HG03571 (cell line): Measurements from ENCODE around the gene SERPINB1.

ENCODE experiments used
- ATAC-seq: cut with Tn5 transposase; IDR thresholded peaks from one replicate; pipeline ENCODE4 v1.9.1; 2021; ENCODE audit not compliant: unreplicated experiment

Gene SERPINB1

DNA sequence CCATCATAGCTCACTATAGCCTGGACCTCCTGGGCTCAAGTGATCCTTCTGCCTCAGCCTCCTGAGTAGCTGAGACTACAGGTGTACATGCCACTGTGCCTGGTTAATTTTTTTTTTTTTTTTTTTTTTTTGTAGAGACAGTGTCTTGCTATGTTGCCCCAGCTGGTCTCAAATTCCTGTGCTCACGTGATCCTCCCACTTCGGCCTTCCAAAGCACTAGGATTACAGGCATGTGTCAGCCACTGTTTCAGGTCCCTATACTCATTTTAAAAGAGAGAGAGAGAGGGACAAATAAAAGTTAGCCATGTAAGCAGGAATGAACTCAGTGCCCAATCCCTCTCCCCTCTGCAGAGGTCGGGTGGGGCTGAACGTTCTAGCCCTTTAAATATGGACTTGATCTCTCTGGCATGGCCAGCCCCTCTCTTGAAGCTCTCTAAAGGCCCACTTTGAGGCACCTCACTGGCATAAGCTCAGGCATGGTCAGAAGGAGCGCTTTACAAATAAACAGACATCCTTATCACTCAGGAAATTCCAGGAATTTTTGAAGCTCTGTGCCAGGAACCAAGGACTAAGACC is 9.0 kb upstream of the SERPINB1 start:
- ATAC-seq: no peak

DNA sequence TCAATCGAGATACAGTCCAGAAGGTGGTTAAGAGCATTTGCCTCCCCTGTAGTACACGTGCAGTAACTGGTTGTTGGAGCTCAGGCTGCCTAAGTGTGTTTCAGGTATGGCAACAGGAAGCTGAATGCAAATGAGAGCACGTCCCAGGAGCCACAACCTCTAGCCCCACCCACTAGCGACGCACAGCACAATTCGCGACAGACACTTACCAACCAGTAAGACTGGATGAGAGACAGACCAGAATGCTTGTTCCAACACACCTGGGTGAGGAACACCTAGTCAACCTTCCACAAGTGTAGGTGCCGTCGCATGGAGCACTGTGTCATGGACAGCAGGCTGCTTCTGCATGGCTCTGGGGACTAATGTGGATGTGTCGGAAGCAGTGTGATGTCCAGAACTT is 7.2 kb upstream of the SERPINB1 start:
- ATAC-seq: no peak

GRCh38 chr6:2845880-2846208 is 4.2 kb upstream of the SERPINB1 start:
- no peak for ATAC-seq

GRCh38 chr6:2844008-2844407 is 2.3 kb upstream of the SERPINB1 start:
- ATAC-seq: no peak

DNA sequence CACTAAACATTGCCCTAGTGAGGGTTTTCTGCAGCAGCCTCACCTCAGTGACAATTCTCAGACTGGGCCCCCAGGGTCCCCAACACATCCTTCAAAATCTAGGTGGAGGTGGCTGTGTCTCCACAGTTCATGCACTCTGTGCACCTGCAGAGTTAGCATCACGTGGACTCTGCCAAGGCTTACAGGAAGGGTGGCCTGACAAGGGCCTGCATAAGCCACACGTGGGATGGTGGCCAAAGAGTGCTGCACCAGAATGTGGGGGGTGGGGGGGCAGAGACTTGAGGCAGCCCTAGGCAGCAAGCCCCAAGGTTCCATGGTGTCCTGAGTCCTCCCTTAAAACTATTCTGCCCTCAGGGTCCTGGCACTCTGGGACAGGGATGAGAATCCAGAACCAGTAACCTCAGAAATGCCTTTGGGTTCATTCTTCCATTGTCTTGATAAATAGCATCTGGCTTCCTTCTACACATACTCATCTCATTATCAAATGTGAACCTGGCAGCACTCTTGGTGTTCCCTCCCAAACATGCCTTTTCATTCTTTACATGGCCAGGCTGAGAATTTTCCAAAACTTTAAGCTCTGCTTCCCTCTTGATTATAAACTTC is 1.6 kb upstream of the SERPINB1 start:
- no peak for ATAC-seq

- ATAC-seq: no peak
Observed at GRCh38 chr6:2842139-2842552, 483 bp upstream of the SERPINB1 start.

GRCh38 chr6:2840749-2841061 is 958 bp downstream of the SERPINB1 start:
- ATAC-seq: no peak

- no peak for ATAC-seq
Observed at GRCh38 chr6:2839982-2840748, 1.5 kb downstream of the SERPINB1 start.

DNA sequence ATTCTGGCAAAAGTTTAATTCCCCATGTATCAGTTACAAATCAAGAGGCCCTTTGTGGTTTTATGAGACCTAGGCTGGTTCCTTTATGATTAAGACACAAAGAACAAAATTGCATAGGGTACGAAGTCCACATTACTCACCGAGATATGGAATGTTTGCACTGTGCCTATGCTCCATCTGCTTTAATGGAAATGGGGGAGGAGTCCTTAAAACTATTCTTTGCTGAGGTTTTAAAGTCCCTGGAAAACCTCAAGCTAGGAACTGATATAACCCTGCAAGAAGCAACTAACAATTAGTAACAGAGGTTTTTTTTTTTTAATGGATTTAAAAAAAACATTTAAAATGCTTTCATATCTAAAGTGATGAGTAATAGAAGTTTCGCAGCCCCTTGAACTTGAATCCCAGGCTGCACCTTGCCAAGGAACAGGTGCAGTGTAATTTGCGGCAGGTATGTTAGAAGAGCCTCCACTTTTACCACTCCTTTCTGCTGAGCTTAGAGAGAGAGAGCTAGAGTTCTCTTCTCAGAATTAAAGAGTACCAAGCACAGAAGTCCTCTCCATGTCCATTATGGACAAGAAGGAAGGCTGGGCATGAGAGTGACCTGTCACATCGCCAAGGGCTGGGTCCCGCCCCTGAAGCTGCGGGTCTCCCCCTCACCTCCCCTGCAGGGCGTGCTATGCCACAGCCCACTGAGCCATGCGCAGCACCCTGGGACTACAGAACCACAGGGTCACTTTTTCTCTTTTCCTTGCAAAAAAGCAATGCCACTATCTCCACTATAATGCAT is 2.3 kb downstream of the SERPINB1 start:
- ATAC-seq: no peak

DNA sequence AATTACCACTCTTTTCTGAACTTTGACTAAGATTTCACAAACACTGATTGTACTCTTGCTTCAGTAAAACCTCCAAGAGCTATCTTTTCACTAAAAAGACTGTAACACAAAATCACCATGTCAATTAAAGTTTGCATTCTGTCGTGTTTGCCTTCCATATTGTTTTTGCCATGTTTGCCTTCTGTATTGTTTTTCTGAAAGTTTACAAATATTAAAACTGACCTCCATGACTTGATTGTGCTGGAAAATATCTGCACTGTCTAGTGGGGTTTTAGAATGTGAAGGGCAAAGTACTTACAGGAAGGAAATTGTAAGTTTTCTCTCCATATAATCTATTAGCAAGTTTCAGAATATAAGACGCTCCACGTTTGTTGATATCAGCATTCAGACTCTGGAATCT is 3.4 kb downstream of the SERPINB1 start:
- no peak for ATAC-seq

GRCh38 chr6:2834262-2834661 is 7.4 kb downstream of the SERPINB1 start:
- ATAC-seq: no peak

GRCh38 chr6:2831392-2831791 is 10.3 kb downstream of the SERPINB1 start:
- no peak for ATAC-seq

DNA sequence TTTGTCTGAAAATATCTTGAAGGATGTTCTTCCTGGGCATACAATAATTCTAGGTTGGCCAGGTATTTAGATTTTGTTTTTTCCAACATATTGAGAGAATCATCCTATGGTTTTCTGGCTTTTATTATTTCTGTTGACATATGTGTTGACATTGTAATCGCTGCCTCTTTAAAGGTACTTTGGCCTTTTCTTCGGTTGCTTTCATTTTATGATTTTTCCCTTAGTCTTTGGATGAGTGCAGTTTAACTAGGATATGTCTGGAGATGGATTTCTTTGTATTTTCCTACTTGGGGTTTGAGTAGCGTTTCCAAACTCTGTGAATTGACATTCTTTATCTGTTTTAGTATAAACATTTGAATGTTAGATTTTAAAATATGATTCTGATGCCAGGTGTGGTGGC is 11.5 kb downstream of the SERPINB1 start:
- ATAC-seq: no peak

DNA sequence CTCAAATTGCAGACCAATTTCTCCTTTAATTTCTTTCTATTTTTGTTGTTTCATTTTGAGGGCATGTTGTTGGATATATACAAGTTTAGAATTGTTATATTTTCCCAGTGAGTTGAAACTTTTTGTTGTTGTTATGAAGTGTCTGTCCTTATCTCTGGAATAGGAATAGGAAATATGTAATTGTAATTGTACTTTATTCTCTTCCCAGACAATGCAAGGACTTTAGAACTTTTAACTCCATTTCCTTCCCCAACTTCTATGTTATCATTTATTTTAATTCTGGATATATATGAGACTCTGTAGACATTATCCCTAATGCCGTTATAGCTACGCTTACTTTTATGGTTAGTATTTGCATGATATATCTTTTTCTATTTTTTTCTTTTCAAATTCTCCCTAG is 12.4 kb downstream of the SERPINB1 start:
- ATAC-seq: no peak

DNA sequence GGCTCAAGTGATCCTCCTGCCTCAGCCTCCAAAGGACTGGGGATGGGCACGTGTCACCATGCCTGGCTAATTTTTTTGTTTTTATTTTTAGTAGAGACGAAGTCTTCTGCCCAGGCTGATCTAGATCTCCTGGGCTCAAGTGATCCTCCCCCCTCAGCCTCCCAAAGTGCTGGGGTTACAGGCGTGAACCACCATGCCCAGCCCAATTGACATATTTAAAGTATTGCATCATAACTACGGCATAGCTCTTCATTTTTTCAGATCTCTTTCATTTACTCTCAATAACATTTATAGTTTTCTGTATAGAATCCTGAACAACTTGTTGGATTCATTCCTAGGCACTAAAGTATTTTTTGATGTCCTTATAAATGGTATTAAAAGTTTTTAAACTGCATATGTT is 13.0 kb downstream of the SERPINB1 start:
- ATAC-seq: no peak

DNA sequence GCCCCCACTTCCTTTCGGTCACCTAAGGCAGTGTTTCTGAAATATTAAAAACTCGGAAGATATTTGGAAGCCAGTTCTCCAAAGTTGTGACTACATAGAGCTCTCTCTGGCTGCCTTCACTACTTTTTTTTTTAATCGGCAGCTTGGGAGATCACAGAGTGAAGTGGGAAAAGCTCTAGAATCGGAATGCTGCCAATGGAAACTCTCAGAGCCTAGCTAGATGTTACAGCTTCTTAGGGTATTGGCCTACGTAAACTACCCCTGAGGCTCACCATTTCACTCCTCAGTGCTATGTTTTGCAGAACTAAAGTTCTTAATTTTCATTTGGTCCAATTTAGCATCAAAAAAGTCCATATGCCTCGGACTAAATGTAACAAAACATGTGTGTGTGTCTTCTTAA is 14.5 kb downstream of the SERPINB1 start:
- no peak for ATAC-seq

DNA sequence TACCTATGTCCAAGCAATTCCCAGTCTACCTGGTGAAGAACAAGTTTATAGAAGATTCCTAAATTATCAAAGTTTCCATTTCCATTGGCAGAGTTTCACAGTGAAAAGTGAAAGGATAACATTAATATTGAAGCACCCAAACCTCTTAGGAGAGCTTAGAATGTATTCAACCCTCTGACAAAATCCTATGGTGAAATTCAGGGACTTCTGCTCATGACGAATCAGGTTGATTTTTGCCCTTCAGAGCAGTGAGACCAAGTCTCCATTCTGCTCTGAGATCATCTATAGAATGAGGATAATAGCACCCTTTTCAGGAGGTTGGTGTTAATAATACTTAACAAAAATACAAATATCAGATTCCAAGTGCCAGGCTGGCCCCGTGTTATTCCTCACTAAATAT is 15.5 kb downstream of the SERPINB1 start:
- no peak for ATAC-seq

GRCh38 chr6:2823104-2823850 is 18.4 kb downstream of the SERPINB1 start:
- no peak for ATAC-seq

- ATAC-seq: no peak
Observed at GRCh38 chr6:2821554-2821953, 20.1 kb downstream of the SERPINB1 start.

DNA sequence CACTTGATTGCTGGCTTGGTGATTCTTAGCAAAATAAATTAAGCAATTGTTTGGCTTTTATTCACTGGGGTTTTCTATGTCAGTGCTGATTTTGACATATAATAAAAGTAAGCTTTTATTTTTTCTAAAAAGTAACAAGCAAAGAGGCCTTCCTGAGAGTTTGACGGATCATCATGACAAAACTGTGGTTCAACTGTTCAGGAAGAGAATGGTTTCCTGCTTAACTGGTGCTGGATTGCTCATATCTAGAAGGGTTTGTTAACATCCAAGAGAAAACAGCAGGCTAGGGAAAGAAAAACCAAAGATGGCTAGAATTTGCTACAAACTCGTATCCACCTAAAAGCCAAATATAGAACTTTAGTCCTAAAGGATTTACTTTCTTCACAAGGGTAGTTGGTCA is 21.2 kb downstream of the SERPINB1 start:
- ATAC-seq: no peak

GRCh38 chr6:2819978-2820377 is 21.7 kb downstream of the SERPINB1 start:
- no peak for ATAC-seq
